NCI-H1694 (cell line): ENCODE results near the gene DNAH9.

Experiments
- DNase-seq: peaks from one replicate; lab custom pipeline; 2025; lab: John Stamatoyannopoulos, UW

The DNAH9 gene

GRCh38 chr17:11610999-11611566 is 12.8 kb downstream of the DNAH9 start:
- no peak for DNase-seq

GRCh38 chr17:11612956-11613355 is 14.7 kb downstream of the DNAH9 start:
- DNase-seq: no peak

- DNase-seq: no peak
Observed at GRCh38 chr17:11618861-11619566, 20.7 kb downstream of the DNAH9 start.

- DNase-seq: no peak
Observed at GRCh38 chr17:11622492-11622891, 24.2 kb downstream of the DNAH9 start.

- no peak for DNase-seq
Observed at GRCh38 chr17:11624976-11625375, 26.7 kb downstream of the DNAH9 start.

- no peak for DNase-seq
Observed at GRCh38 chr17:11625878-11626277, 27.6 kb downstream of the DNAH9 start.

- no peak for DNase-seq
Observed at GRCh38 chr17:11627301-11627940, 29.2 kb downstream of the DNAH9 start.

GRCh38 chr17:11628374-11628773 is 30.1 kb downstream of the DNAH9 start:
- DNase-seq: no peak

- no peak for DNase-seq
Observed at GRCh38 chr17:11628831-11629230, 30.6 kb downstream of the DNAH9 start.

- no peak for DNase-seq
Observed at GRCh38 chr17:11636771-11637170, 38.5 kb downstream of the DNAH9 start.

- no peak for DNase-seq
Observed at GRCh38 chr17:11637796-11638195, 39.5 kb downstream of the DNAH9 start.

- DNase-seq: no peak
Observed at GRCh38 chr17:11638700-11639265, 40.5 kb downstream of the DNAH9 start.

- DNase-seq: no peak
Observed at GRCh38 chr17:11639736-11640462, 41.6 kb downstream of the DNAH9 start.

- no peak for DNase-seq
Observed at GRCh38 chr17:11640463-11640814, 42.2 kb downstream of the DNAH9 start.

- no peak for DNase-seq
Observed at GRCh38 chr17:11641521-11642275, 43.4 kb downstream of the DNAH9 start.

- no peak for DNase-seq
Observed at GRCh38 chr17:11642655-11643054, 44.4 kb downstream of the DNAH9 start.

- DNase-seq: no peak
Observed at GRCh38 chr17:11643851-11644250, 45.6 kb downstream of the DNAH9 start.

- DNase-seq: peak; percentile 42
Observed at GRCh38 chr17:11644265-11645212, 46.3 kb downstream of the DNAH9 start.

- DNase-seq: no peak
Observed at GRCh38 chr17:11645426-11645825, 47.2 kb downstream of the DNAH9 start.

GRCh38 chr17:11651089-11651488 is 52.8 kb downstream of the DNAH9 start:
- no peak for DNase-seq

- no peak for DNase-seq
Observed at GRCh38 chr17:11668618-11669017, 70.3 kb downstream of the DNAH9 start.
